SK-MEL-5 (cell line): ENCODE results near the gene CHTF18. TPM values are rescaled to one million over a fixed set of nuclear protein-coding genes. Genes with fewer than 3 reads are reported as not detected.
A peak's percentile ranks its signal among the peaks of the same experiment; 100 is the strongest.

Source experiments
- DNase-seq: peaks from one replicate; pipeline ENCODE4 v3.0.0-alpha.2; 2016; ENCODE audit warnings: low read depth, low spot score
- in situ Hi-C: cut with HindIII; loops from 2 replicates; pipeline ENCODE4 v1.10.0; 2016; ENCODE audit warnings: low sequenced_read_pairs, high pct_unique_total_duplicates, low pct_unique_long_range_greater_than_20kb
- total RNA-seq: library from RNA; depleted of rRNA; stranded (reverse); fragments of >200 nt; shearing (Covaris generic); gene quantifications from 2 replicates; pipeline ENCODE4 v1.2.3, GENCODE V29; 2014

Gene CHTF18
- total RNA-seq, 1 experiment from 2014 or later, result 7.6 TPM

- in situ Hi-C loops, result no loop called here
- DNase-seq, result no peak
Observed at GRCh38 chr16:784431-784830, 4.0 kb upstream of the CHTF18 start.

- DNase-seq, result peak; percentile 67
- in situ Hi-C loops, result no loop called here
Observed at GRCh38 chr16:785563-786535, 2.6 kb upstream of the CHTF18 start.

- in situ Hi-C loops, result no loop called here
- DNase-seq, result no peak
Observed at GRCh38 chr16:787321-787966, 976 bp upstream of the CHTF18 start.

- no peak for DNase-seq
- in situ Hi-C loops, result no loop called here
Observed at GRCh38 chr16:787978-788398, 432 bp upstream of the CHTF18 start, which contains the start of gene RPUSD1. Gene RPUSD1 (minus strand): TSS chr16:788381. CDS start chr16:787737, 644 bp downstream.

GRCh38 chr16:789191-789850 is 901 bp downstream of the CHTF18 start:
- no peak for DNase-seq
- in situ Hi-C loops, result no loop called here

- no peak for DNase-seq
- in situ Hi-C loops, result no loop called here
Observed at GRCh38 chr16:790086-790485, 1.7 kb downstream of the CHTF18 start.

- no peak for DNase-seq
- in situ Hi-C loops, result no loop called here
Observed at GRCh38 chr16:791131-791530, 2.7 kb downstream of the CHTF18 start.

- in situ Hi-C loops, result no loop called here
- no peak for DNase-seq
Observed at GRCh38 chr16:792221-792995, 4.0 kb downstream of the CHTF18 start.

- in situ Hi-C loops, result no loop called here
- no peak for DNase-seq
Observed at GRCh38 chr16:793414-793813, 5.0 kb downstream of the CHTF18 start.

GRCh38 chr16:794091-794822 is 5.8 kb downstream of the CHTF18 start:
- no peak for DNase-seq
- in situ Hi-C loops, result no loop called here

- in situ Hi-C loops, result no loop called here
- DNase-seq, result no peak
Observed at GRCh38 chr16:794853-795466, 6.5 kb downstream of the CHTF18 start.

GRCh38 chr16:795580-796229 is 7.3 kb downstream of the CHTF18 start:
- in situ Hi-C loops, result no loop called here
- DNase-seq, result no peak

- no peak for DNase-seq
- in situ Hi-C loops, result no loop called here
Observed at GRCh38 chr16:796296-797119, 8.1 kb downstream of the CHTF18 start.

GRCh38 chr16:797120-797420 is 8.7 kb downstream of the CHTF18 start:
- peak; percentile 36 for DNase-seq
- in situ Hi-C loops, result no loop called here

- in situ Hi-C loops, result no loop called here
- DNase-seq, result no peak
Observed at GRCh38 chr16:797686-798085, 9.3 kb downstream of the CHTF18 start.

GRCh38 chr16:798666-799065 is 10.2 kb downstream of the CHTF18 start:
- in situ Hi-C loops, result no loop called here
- DNase-seq, result no peak
